Testis (tissue), 3 donors: ENCODE results near the gene RCOR1. TPM values are rescaled to one million over a fixed set of nuclear protein-coding genes. Genes with fewer than 3 reads are reported as not detected.

Experiments used
- DNase-seq: peaks from one replicate; pipeline ENCODE4 v3.0.0-alpha.2; 2019
- H3K27ac ChIP-seq, 2 donors: fragments of 200-600 bp; sonication (generic); one replicate each; pipeline ENCODE4 v1.5.1; 2019
- H3K27me3 ChIP-seq: fragments of 200-600 bp; sonication (generic); one replicate; pipeline ENCODE4 v1.5.1; 2019
- H3K36me3 ChIP-seq: fragments of 200-600 bp; sonication (generic); one replicate; pipeline ENCODE4 v1.5.1; 2017; ENCODE audit warnings: low read depth; ENCODE audit errors: missing control alignments
- H3K4me1 ChIP-seq: fragments of 200-600 bp; sonication (generic); one replicate; pipeline ENCODE4 v1.5.1; 2019
- H3K4me3 ChIP-seq, 2 donors: fragments of 200-600 bp; sonication (generic); one replicate each; pipeline ENCODE4 v1.5.1; 2017 to 2019
- H3K9me3 ChIP-seq: fragments of 200-600 bp; sonication (generic); one replicate; pipeline ENCODE4 v1.5.1; 2017
- POLR2A ChIP-seq: fragments of 450-650 bp; IDR thresholded peaks from one replicate; pipeline ENCODE4 v1.6.1; 2017; ENCODE audit warnings: antibody characterized with exemption, mild to moderate bottlenecking, moderate library complexity
- WGBS, 2 donors: methylation state at CpG; one replicate each; pipeline ENCODE4 v1.1.5; 2018; 5-methylcytosine and 5-hydroxymethylcytosine counted together
- intact Hi-C: fragments of 100-400 bp; cut with DNase I; formaldehyde crosslinking; loops from one replicate; pipeline ENCODE4 v1.15.1; 2023; ENCODE audit warnings: low total_unique reads
- polyA plus RNA-seq: library from polyadenylated mRNA; stranded (reverse); fragments of 350-450 nt; fragmentation: Illumina TruSeq; extraction: RNeasy Lipid Tissue Mini Kit (QIAGEN cat#74804); gene quantifications from one replicate; pipeline ENCODE4 v1.2.3, GENCODE V29; 2014; ENCODE audit warnings: low read depth, low replicate concordance; ENCODE audit not compliant: insufficient read depth
- total RNA-seq, 2 donors: library from RNA; depleted of rRNA; stranded (reverse); fragments of >200 nt; gene quantifications; one replicate each; pipeline ENCODE4 v1.2.3, GENCODE V29; 2016
- TF ChIP-seq, protein P1 (sequence below), 3 experiments: fragments of 450-650 bp in 2 of 3; fragments of 200-600 bp in 1 of 3; sonication (generic) in 1 of 3; IDR thresholded peaks; one replicate each; pipeline ENCODE4 v1.5.1; 2016 to 2019; ENCODE audit warnings: antibody characterized with exemption in 3 of 3, mild to moderate bottlenecking in 2 of 3, moderate library complexity in 1 of 3

The RCOR1 gene
- total and polyA plus RNA-seq, 3 donors from 2014 or later = 33.8 to 37.8 (median 33.9) TPM

DNA sequence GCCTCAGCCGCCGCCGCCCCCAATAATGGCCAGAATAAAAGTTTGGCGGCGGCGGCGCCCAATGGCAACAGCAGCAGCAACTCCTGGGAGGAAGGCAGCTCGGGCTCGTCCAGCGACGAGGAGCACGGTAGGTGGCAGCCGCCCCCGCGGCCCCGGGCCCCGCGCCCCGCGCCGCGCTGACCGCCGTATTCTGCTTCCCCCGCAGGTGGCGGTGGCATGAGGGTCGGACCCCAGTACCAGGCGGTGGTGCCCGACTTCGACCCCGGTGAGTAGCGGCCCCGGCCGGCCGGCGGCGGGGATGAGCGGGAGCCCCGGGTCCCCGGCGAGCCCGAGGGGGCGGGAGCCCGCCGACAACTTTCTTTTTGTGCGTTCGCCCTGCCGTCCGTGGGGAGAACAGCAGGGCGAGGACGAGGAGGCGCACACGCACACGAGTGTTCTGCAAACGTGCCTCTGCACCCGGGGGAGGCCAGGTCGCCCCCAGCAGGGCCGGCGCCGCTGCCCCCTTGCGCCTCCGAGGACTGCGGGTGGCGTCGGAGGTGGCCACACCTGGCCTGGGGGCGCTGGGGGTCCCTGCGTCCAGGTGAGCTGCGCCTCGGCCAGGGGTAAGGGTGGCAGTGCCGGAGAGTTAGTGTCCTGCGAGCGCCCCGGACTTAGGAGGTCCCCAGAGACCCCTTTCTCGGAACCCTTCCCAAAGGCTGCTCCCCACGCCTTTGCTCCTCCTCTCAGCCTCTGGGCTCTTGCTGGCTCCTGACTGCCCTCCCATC is 794 bp downstream of the RCOR1 start:
- H3K9me3 ChIP-seq = no peaks in the 10 kb centered on the region
- intact Hi-C loops = no loop called here
- H3K27ac ChIP-seq = peak overlapping the region; percentile 93 to 100
- no peak for TF ChIP-seq POLR2A
- TF ChIP-seq, protein P1, sequence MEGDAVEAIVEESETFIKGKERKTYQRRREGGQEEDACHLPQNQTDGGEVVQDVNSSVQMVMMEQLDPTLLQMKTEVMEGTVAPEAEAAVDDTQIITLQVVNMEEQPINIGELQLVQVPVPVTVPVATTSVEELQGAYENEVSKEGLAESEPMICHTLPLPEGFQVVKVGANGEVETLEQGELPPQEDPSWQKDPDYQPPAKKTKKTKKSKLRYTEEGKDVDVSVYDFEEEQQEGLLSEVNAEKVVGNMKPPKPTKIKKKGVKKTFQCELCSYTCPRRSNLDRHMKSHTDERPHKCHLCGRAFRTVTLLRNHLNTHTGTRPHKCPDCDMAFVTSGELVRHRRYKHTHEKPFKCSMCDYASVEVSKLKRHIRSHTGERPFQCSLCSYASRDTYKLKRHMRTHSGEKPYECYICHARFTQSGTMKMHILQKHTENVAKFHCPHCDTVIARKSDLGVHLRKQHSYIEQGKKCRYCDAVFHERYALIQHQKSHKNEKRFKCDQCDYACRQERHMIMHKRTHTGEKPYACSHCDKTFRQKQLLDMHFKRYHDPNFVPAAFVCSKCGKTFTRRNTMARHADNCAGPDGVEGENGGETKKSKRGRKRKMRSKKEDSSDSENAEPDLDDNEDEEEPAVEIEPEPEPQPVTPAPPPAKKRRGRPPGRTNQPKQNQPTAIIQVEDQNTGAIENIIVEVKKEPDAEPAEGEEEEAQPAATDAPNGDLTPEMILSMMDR (IDR thresholded peaks at IDR 0.05) = peak in 2 of 3 experiments; percentile 14 to 20
- H3K4me1 ChIP-seq = peaks cover 18% of the 10 kb centered on the region
- H3K27me3 ChIP-seq = no peaks in the 10 kb centered on the region
- H3K4me3 ChIP-seq = peak overlapping the region; percentile 86 to 97
- peak; percentile 57 for DNase-seq
- 0 to 1% methylated on average over 1 to 56 of the region's 75 CpGs for WGBS, 2 donors
- no peaks in the 10 kb centered on the region for H3K36me3 ChIP-seq

DNA sequence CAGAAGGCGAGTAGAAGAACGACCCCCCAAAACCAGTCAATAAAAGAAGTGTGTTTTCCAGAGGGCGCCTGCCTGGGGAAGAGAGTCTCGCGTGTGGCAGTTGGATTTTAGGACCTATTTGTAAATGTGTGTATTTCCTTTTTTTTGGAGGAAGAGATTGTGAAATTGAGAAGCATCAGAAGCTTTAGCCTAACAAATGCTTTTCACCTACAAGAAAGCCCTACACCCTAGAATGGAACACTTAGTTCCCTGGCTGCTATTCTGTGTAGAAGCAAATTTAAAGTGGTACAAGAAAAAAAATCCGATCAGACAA is 1.3 kb downstream of the RCOR1 start:
- Histone ChIP-seq H3K4me1 (peaks cover 18% of the 10 kb centered on the region), H3K36me3 (no peaks in the 10 kb centered on the region), H3K27ac (peak overlapping the region; percentile 93 to 100), H3K4me3 (peak overlapping the region; percentile 86 to 97), H3K27me3 (no peaks in the 10 kb centered on the region), H3K9me3 (no peaks in the 10 kb centered on the region)
- TF ChIP-seq POLR2A = no peak
- 0 to 1% methylated on average over 6 of the region's 6 CpGs for WGBS, 2 donors
- DNase-seq = no peak
- intact Hi-C loops = no loop called here

DNA sequence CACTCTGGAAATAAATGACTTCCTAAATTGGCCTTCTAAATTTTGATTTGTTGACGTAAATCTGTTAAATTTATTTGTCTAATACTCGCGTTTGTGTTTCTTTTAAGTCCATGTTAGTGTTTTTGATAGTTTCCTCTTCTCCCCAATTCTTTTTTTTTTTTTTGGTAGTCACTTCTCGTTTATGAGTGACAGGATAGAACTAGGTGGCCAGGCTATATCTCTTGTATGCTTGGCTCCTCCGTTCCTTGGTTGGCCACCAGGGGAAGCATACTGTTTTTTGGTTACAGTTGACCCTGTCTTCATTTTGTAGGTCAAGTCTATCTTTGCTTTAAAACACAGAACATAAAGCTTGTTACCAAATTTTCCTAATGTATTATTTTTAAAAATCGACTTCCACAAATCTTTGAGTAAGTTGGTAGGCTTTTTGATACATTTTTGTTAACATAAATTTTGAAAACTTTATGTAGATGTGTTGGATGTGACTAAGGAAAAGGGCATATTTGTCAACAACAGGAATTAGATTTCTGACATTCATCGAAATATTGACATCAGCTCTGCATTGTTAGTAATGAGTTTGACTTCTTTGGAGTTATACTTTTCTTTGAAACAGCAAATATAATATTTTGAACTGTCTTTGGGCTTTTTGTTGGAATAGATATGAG is 2.2 kb downstream of the RCOR1 start:
- peak; percentile 81 for DNase-seq
- Histone ChIP-seq H3K36me3 (no peaks in the 10 kb centered on the region), H3K27ac (peak overlapping the region in 1 of 2 donors; percentile 100), H3K9me3 (no peaks in the 10 kb centered on the region), H3K4me1 (peaks cover 17% of the 10 kb centered on the region), H3K27me3 (no peaks in the 10 kb centered on the region), H3K4me3 (no peak overlapping the region)
- TF ChIP-seq, protein P1 (IDR thresholded peaks at IDR 0.05) = peak; percentile 80 to 89 (median 84)
- TF ChIP-seq POLR2A = no peak
- WGBS, 2 donors = 18 to 25% methylated on average over 7 of the region's 7 CpGs
- intact Hi-C loops = no loop called here

DNA sequence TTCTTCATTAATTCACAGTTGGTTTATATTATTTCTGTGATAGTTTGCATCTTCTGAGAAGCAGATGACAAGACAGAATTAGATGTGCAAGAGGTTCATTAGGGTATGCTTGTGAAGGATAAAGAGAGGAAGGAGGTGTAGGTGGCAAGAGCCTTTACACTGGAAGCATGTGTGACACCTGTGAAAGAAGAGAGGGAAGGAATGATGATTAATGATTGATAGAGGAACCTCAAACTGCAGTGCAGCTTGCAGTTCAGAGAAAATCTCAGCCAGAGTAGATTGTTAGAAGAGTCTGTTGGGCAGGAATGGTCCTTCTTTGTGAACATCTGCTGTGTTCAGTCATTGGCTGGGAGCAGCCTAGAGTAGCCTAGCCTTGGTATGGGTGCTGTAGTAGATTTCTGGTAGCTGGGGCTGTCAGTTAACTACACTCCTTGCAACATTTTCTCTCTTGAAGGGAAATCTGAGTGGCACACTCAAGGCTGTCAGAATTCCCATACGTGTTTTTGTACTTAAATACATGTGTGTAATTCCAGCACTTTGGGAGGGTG is 9.0 kb downstream of the RCOR1 start:
- no peak for DNase-seq
- intact Hi-C loops = no loop called here
- Histone ChIP-seq H3K27ac (no peak overlapping the region), H3K9me3 (no peaks in the 10 kb centered on the region), H3K36me3 (no peaks in the 10 kb centered on the region), H3K4me1 (peaks cover 21% of the 10 kb centered on the region), H3K4me3 (no peak overlapping the region), H3K27me3 (no peaks in the 10 kb centered on the region)
- WGBS, 2 donors = 89 to 100% methylated on average over 1 of the region's 1 CpG
- TF ChIP-seq POLR2A = no peak
- TF ChIP-seq, protein P1 (IDR thresholded peaks at IDR 0.05) = no peak
